SK-N-SH (cell line): ENCODE measurements around the gene GPR17. TPM values are rescaled to one million over a fixed set of nuclear protein-coding genes. Genes with fewer than 3 reads are reported as not detected.

Experiments used
- CTCF ChIA-PET: fragments of 300-600, 350-600 bp; formaldehyde crosslinking; extraction: SDS; loops from one replicate; lab custom pipeline; 2021; lab: Yijun Ruan, JAX
- POLR2A ChIA-PET: fragments of 350-600 bp; sonication (Branson Sonifier 250); formaldehyde crosslinking; extraction: SDS; loops from one replicate; lab custom pipeline; 2020; ENCODE audit warnings: antibody characterized with exemption, inconsistent platforms; lab: Yijun Ruan, JAX
- DNase-seq: peaks from one replicate; pipeline ENCODE4 v3.0.0; 2012
- H2AFZ ChIP-seq: fragments of 200-600 bp; sonication (generic); 2 replicates; pipeline ENCODE4 v1.8.1; 2016; ENCODE audit warnings: antibody characterized with exemption, mild to moderate bottlenecking, low read depth
- H3F3A ChIP-seq: fragments of 200-600 bp; sonication (generic); replicated peaks from 2 replicates; pipeline ENCODE3; 2016; ENCODE audit warnings: antibody characterized with exemption, mild to moderate bottlenecking; ENCODE audit not compliant: insufficient read depth
- H3K27ac ChIP-seq, 2 experiments: fragments of 200-500 bp in 1 of 2; fragments of 200-600 bp in 1 of 2; sonication (Bioruptor generic) in 1 of 2; sonication (generic), shearing (Covaris generic) in 1 of 2; 2 replicates each; pipeline versions ENCODE4 v1.5.1 to v1.6.1; 2014 to 2016; ENCODE audit warnings: low read depth in 2 of 2, inconsistent platforms in 1 of 2, low read length in 1 of 2, mild to moderate bottlenecking in 1 of 2, mixed read lengths in 1 of 2
- H3K27me3 ChIP-seq: fragments of 200-600 bp; sonication (generic), shearing (Covaris generic); 2 replicates; pipeline ENCODE4 v1.6.1; 2016; ENCODE audit warnings: mixed run types; ENCODE audit not compliant: insufficient read depth
- H3K36me3 ChIP-seq, 2 experiments: fragments of 200-500 bp in 1 of 2; fragments of 200-600 bp in 1 of 2; sonication (Bioruptor generic) in 1 of 2; sonication (generic) in 1 of 2; replicated peaks in 1 of 2; 2 replicates each; pipeline versions ENCODE3 to v1.5.1; 2014 to 2016; ENCODE audit warnings: low read length in 1 of 2, mild to moderate bottlenecking in 1 of 2; ENCODE audit not compliant: insufficient read depth in 2 of 2, control insufficient read depth in 1 of 2
- H3K4me1 ChIP-seq, 2 experiments: fragments of 200-500 bp in 1 of 2; fragments of 200-600 bp in 1 of 2; sonication (Bioruptor generic) in 1 of 2; sonication (generic), shearing (Covaris generic) in 1 of 2; 2 replicates each; pipeline versions ENCODE4 v1.5.1 to v1.6.1; 2014 to 2016; ENCODE audit warnings: low read depth in 1 of 2, low read length in 1 of 2, mixed run types in 1 of 2; ENCODE audit not compliant: insufficient read depth in 2 of 2, control insufficient read depth in 1 of 2
- H3K4me2 ChIP-seq: fragments of 200-600 bp; sonication (generic), shearing (Covaris generic); 2 replicates; pipeline ENCODE4 v1.6.1; 2017; ENCODE audit warnings: mixed run types
- H3K4me3 ChIP-seq, 2 experiments: fragments of 200-500 bp in 1 of 2; fragments of 200-600 bp in 1 of 2; sonication (Bioruptor generic) in 1 of 2; sonication (generic), shearing (Covaris generic) in 1 of 2; 2 replicates each; pipeline versions ENCODE4 v1.5.1 to v1.8.1; 2014 to 2016; ENCODE audit warnings: low read depth in 2 of 2, inconsistent platforms in 1 of 2, low read length in 1 of 2, mild to moderate bottlenecking in 1 of 2, mixed read lengths in 1 of 2, moderate library complexity in 1 of 2
- H3K79me2 ChIP-seq: fragments of 200-600 bp; sonication (generic); 2 replicates; pipeline ENCODE4 v1.8.1; 2017; ENCODE audit warnings: mild to moderate bottlenecking; ENCODE audit not compliant: insufficient read depth
- H3K9ac ChIP-seq: fragments of 200-600 bp; sonication (generic); 2 replicates; pipeline ENCODE4 v1.6.1; 2017; ENCODE audit warnings: mixed run types
- H3K9me2 ChIP-seq: fragments of 200-600 bp; sonication (generic); 2 replicates; pipeline ENCODE4 v1.6.1; 2017; ENCODE audit warnings: mixed run types
- H3K9me3 ChIP-seq: fragments of 200-600 bp; sonication (generic); 2 replicates; pipeline ENCODE4 v1.6.1; 2017; ENCODE audit warnings: mixed run types, mild to moderate bottlenecking, moderate library complexity
- H4K20me1 ChIP-seq: fragments of 200-600 bp; sonication (generic); 2 replicates; pipeline ENCODE4 v1.6.1; 2017; ENCODE audit warnings: mild to moderate bottlenecking, mixed run types; ENCODE audit not compliant: insufficient read depth
- CHD2 ChIP-seq: fragments of 150-350 bp; IDR thresholded peaks from 2 replicates; pipeline ENCODE4 v1.6.1; 2018; ENCODE audit warnings: low read length; ENCODE audit not compliant: partially characterized antibody
- FOXJ3 ChIP-seq: sonication (generic); formaldehyde crosslinking; IDR thresholded peaks from 2 replicates; pipeline ENCODE4 v1.5.1; 2020; ENCODE audit warnings: mild to moderate bottlenecking, missing genetic modification reagents
- GABPA ChIP-seq: IDR thresholded peaks from 2 replicates; pipeline ENCODE4 v1.4.0; 2012; ENCODE audit warnings: low read depth, mild to moderate bottlenecking
- JUND ChIP-seq: IDR thresholded peaks from 2 replicates; pipeline ENCODE4 v1.4.0; 2012
- MEF2A ChIP-seq: IDR thresholded peaks from 2 replicates; pipeline ENCODE4 v1.4.0; 2012; ENCODE audit warnings: low read depth, borderline replicate concordance
- PBX3 ChIP-seq: IDR thresholded peaks from 2 replicates; pipeline ENCODE4; 2012
- POLR2AphosphoS5 ChIP-seq: IDR thresholded peaks from 2 replicates; pipeline ENCODE4 v1.6.1; 2012; ENCODE audit warnings: low read depth, low read length
- REST ChIP-seq: IDR thresholded peaks from 2 replicates; pipeline ENCODE4 v1.6.1; 2012; ENCODE audit warnings: mild to moderate bottlenecking, low read depth, low read length, moderate library complexity
- RFX5 ChIP-seq: IDR thresholded peaks from 2 replicates; pipeline ENCODE4 v1.6.1; 2012; ENCODE audit warnings: mild to moderate bottlenecking, improper control_type of control experiment, low read length
- SMC3 ChIP-seq: IDR thresholded peaks from 2 replicates; pipeline ENCODE4 v1.6.1; 2012; ENCODE audit warnings: low read depth, low read length, improper control_type of control experiment
- TEAD4 ChIP-seq: IDR thresholded peaks from 2 replicates; pipeline ENCODE4 v1.4.0; 2012; ENCODE audit warnings: mild to moderate bottlenecking, borderline replicate concordance; ENCODE audit not compliant: insufficient read depth
- WGBS: methylation state at CpG from one replicate; pipeline ENCODE4 v1.1.6; 2017; ENCODE audit warnings: low lambda C conversion rate; 5-methylcytosine and 5-hydroxymethylcytosine counted together
- polyA plus RNA-seq, 3 experiments: library from polyadenylated mRNA; depleted of rRNA; stranded (reverse); fragments of >200 nt; gene quantifications; 2 replicates each; pipeline ENCODE4 v1.2.3, GENCODE V29; 2012

GPR17 gene
- polyA plus RNA-seq, 1 of the 3 experiments (the other 2 are of a cell fraction), result 0.03 TPM

GRCh38 chr2:127679680-127680361, 33.9 kb downstream of the GPR17 start (continued):
- TF ChIP-seq TEAD4, result no peak
- no peak for TF ChIP-seq RFX5

GRCh38 chr2:127680706-127681287, 34.8 kb downstream of the GPR17 start:
- Histone ChIP-seq H3K27ac (no peak overlapping the region), H3K4me2 (no peak overlapping the region), H3K9ac (no peak overlapping the region), H4K20me1 (no peaks in the 10 kb centered on the region), H3K9me2 (no peaks in the 10 kb centered on the region), H2AFZ (no peak overlapping the region), H3K9me3 (no peaks in the 10 kb centered on the region), H3K27me3 (peaks cover 14% of the 10 kb centered on the region; the same call in 1 of the 2 replicates), H3K4me3 (no peak overlapping the region), H3K79me2 (no peaks in the 10 kb centered on the region), H3K36me3 (no peaks in the 10 kb centered on the region), H3F3A (no peaks in the 10 kb centered on the region), H3K4me1 (peaks cover 0 to 6% of the 10 kb centered on the region in 2 experiments; a peak in 1 of 4 replicates)
- TF ChIP-seq JUND (no peak), REST (no peak)
- 92% methylated on average over 17 of the region's 19 CpGs for WGBS
- ChIA-PET POLR2A (no interaction called here), CTCF (interaction anchor here (1.3 to 5.2 kb wide), 3 partner anchors 16 to 31 kb away, joined by 3 to 19 read pairs (median 12); no protein-coding TSS in a partner anchor)
- DNase-seq, result no peak

- H4K20me1 ChIP-seq, result no peaks in the 10 kb centered on the region
- no peaks in the 10 kb centered on the region for H3K36me3 ChIP-seq
- H3K9me2 ChIP-seq, result no peaks in the 10 kb centered on the region
- no peaks in the 10 kb centered on the region for H3K9me3 ChIP-seq
- H3K4me1 ChIP-seq, result peaks cover 0 to 4% of the 10 kb centered on the region in 2 experiments; a peak in 1 of 4 replicates
- no peak overlapping the region for H2AFZ ChIP-seq
- H3K79me2 ChIP-seq, result no peaks in the 10 kb centered on the region
- no peaks in the 10 kb centered on the region for H3F3A ChIP-seq
- H3K27me3 ChIP-seq, result peaks cover 14% of the 10 kb centered on the region; the same call in 1 of the 2 replicates
- POLR2A ChIA-PET, result interaction anchor here (1.8 kb wide), 1 partner anchor 21 kb away, joined by 4 read pairs; no protein-coding TSS in a partner anchor
- no peak overlapping the region for H3K4me3 ChIP-seq
- no peak overlapping the region for H3K27ac ChIP-seq
- TF ChIP-seq MEF2A, result no peak
- TF ChIP-seq SMC3, result no peak
- no peak for TF ChIP-seq PBX3
- no peak for TF ChIP-seq TEAD4
- no peak for TF ChIP-seq GABPA
- TF ChIP-seq POLR2AphosphoS5, result no peak
- no peak for TF ChIP-seq CHD2
- no peak for TF ChIP-seq FOXJ3 (CRISPR knock-in tag)
- DNase-seq, result peak; percentile 22
- 88% methylated on average over 13 of the region's 25 CpGs for WGBS
- CTCF ChIA-PET, result interaction anchor here (2.2 to 5.2 kb wide), 2 partner anchors 15 to 32 kb away, joined by 12 to 19 read pairs; no protein-coding TSS in a partner anchor
- H3K9ac ChIP-seq, result no peak overlapping the region
- no peak overlapping the region for H3K4me2 ChIP-seq
Measured at GRCh38 chr2:127681288-127681804, 35.4 kb downstream of the GPR17 start.
